GM18873 (cell line): Measurements from ENCODE around the gene ZBTB20.
"Not testable (repeated sequence)": the region's sequence is repeated elsewhere in the genome, so short reads cannot be mapped to it uniquely, and the experiment has no call there.

Experiments used
- ATAC-seq: cut with Tn5 transposase; IDR thresholded peaks from one replicate; pipeline ENCODE4 v1.9.1; 2021; ENCODE audit warnings: mild to moderate bottlenecking, moderate library complexity, moderate number of reproducible peaks; ENCODE audit not compliant: unreplicated experiment, low FRiP score

ZBTB20 gene

DNA sequence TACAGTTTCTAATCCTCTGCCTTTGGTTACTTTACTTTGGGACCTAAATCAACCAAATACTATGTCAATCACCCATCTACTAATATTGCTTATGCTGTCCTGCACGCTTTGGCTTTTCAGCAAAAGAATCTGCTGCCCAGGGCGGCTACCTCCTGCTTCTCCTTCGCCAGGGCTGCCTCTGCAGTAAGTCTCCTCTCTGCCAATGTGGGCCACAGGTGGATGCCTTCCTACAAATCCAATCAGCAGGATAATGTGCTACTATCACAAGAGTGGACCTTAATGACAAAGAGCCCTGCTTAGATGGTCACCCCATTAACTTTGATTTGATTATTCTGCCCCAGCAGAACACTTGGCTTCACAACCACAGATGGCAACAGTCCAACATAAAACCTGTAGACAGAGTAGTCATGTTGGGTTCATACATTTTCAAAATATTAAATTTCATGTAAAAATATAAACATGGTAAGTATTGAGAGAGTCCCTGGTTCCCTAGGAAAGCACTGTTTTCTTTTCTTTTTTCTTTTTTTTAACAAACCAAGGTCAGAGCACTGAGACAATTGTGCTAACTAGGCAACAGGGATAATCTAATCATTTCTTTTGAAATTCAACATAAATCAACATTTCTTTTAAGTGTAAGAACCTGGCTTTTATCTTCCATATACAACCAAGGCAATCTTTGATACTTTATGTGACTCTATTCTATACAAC lies 298.3 kb downstream of the ZBTB20 start:
- no peak for ATAC-seq

DNA sequence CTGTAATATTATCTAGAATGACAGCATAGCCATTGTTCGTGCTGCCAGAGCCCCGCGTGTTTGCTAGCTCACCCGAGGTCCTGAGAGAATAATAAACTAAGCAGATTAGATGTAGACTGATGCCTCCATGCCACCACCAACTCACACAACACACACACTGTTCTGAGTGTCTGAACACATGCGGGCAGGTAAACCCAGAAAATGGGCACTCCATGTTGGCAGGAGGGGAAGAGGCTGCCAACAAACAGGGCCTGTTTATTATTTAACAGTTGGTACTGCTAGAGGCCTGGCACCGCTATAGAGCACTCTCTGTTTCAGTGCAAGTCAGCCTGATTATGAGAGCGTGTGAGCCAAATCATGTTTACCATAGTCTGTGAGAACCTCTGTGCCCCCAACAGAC lies 299.0 kb downstream of the ZBTB20 start:
- no peak for ATAC-seq

DNA sequence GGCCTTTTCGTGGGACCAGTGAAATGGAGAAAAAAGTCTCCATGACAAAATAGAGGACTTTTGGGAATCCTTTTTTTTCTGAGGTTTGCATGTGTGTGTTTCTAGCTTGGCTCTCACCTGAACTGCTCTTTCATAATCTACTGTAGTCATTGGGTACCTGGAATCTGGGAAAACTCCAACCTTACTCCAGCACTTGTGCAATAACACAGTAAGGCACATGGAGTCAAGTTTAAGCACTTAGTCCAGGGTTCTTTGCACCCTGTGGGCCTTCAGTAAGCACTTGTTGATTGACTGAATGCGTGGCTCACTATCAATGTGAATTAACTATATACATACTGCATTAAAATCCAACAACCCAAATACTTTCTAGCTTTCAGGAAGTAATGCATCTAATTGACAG lies 299.5 kb downstream of the ZBTB20 start:
- ATAC-seq = no peak

- no peak for ATAC-seq
Observed at GRCh38 chr3:114846779-114847178, 300.3 kb downstream of the ZBTB20 start.

- no peak for ATAC-seq
Observed at GRCh38 chr3:114846252-114846651, 300.8 kb downstream of the ZBTB20 start.

GRCh38 chr3:114841515-114841914 lies 305.6 kb downstream of the ZBTB20 start:
- ATAC-seq = no peak

DNA sequence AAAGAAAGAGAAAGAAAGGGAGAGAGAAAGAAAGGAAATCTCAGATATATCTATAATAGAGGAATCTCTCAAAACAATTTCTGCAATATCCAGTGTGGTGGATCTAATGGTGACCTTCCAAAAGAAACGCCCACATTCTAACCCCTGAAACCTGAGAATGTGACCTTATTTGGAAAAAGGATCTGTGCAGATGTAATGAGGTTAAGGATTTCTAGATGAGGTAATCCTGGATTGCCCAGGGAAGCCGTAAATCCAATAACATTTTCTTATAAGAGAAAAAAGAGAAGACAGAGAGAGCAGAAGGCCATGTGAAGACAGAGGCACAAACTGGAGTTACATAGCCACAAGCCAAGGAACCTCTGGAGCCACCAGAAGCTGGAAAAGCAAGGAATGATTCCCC lies 307.6 kb downstream of the ZBTB20 start:
- no peak for ATAC-seq

DNA sequence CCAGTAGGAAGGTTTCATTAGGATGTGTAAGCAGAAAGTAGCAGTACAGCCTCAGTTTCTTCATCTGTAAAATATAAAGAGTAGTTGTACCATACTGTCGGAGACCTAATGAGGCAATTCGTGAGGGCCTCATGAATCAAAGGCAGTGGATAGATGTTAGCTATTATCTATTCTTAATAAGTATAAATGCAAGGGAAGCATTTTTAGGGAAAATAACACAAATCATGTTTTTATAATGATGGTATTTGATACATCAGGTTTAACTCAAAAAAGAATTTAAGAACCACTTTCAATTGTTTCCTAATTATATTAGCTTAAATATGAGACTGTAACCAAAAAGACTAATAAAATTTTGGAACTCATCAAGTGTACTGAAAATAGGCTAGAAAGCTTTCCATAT lies 309.1 kb downstream of the ZBTB20 start:
- ATAC-seq = no peak

GRCh38 chr3:114834175-114834940 lies 312.7 kb downstream of the ZBTB20 start:
- ATAC-seq = no peak

DNA sequence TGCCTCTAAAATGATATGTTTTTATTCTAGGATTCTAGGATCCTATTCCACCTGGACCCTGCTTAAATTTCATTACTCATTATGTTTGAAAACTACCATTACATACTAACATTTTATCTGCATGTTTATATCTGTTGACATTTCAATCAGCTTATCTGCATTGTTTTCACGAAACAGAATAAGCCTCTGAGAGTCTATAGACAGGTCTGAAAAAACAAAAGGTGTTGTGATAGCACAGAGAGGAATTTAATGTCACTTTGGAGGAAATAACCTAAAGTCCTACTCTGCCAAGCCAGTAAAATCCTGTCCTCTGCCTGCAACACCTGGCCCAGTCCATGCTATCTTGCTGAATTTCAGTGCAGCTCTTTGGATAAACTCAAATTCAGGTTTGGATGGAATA lies 315.2 kb downstream of the ZBTB20 start:
- ATAC-seq = no peak

DNA sequence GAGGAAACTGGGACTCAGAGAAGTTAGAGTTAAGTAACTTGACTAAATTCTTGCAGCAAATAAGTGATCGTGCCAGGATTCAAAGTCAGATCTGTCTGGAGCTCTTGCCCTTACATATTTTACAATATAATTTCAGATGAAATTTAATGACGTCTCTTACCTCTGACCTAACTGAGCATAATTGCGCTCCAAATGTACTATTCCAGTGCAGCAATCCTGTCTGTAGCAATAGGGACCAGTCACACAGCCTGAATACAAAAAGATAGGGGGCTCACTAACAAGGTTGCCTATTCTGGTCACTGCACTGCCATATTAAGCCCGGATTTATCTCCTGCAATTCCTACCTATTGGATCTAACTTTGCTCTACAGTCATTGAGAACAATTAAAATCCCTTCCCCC lies 316.4 kb downstream of the ZBTB20 start:
- no peak for ATAC-seq

DNA sequence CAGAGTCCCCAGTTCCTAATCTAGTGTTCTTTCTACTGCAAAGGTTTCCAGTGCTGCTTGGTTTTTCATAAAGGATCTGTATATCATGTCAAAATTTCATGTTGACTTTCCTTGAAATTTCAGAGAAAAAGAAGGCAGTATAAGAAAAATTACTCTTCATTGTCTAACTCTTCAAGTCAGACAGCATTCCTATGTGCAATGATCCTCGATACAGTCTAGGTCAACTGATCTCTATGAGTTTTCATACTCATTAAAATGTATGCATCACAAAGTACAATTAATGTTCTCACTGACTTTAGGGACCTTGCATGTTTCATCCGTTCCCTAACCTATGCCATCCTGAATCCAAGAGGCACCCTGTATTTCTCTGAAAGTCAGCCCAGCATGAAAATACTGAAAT lies 317.3 kb downstream of the ZBTB20 start:
- ATAC-seq = no peak

DNA sequence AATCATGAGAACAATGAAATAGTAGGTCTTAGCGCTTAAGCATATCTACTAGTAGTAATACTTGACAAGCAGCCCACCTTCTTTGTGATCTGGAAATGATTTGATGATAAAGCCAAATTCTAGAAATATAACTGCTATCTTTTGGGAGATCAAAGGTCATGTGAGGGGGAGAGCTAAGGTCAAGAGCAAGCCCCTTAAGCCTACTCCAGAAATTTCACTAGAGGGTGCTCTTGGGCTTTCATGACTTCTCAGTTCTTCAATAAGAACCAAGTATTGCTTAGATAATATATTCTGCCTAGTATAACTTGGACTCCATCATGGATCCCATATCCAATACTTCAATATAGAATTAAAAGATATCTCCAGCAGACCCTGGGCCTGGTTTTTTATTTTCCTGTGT lies 319.6 kb downstream of the ZBTB20 start:
- ATAC-seq = peak; percentile 74

DNA sequence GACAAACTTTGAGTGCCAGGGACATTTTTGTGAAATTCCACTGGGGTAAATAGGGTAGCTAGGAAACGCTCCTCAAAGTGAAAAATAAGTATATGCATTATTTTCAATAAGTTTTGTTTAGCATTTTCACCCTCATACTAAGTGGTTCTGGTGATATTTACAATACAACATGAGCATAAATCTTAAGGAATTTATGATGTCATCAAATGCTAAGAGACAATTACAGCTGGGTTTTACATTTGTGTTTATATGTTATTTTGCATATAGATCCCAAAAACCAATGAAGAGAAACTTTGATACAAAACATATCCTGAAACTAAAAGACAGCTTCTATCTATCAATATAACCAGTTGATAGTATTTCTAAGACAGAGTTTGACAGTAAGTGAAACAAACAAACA lies 323.1 kb downstream of the ZBTB20 start:
- no peak for ATAC-seq

DNA sequence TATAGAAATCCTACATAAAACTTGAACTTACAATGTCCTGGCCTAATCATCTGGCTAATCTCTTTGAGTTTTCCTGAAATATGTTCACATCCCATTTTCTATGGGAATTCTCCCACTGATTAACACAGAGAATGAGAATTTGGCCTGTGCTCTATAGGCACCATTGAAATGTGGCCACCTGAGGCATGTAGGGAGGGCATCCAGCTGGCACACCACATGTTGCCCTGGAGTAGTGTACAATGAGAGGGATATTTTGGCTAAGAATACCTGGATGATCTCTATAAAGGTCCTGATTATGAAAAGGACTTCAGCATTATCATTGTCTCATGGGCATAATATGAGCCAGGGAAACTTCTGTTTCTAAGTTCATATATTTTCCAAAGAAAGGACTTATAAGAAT lies 324.0 kb downstream of the ZBTB20 start:
- ATAC-seq = no peak

GRCh38 chr3:114816052-114816451 lies 331.0 kb downstream of the ZBTB20 start:
- ATAC-seq = no peak

GRCh38 chr3:114812541-114813238 lies 334.4 kb downstream of the ZBTB20 start:
- ATAC-seq = not testable (repeated sequence)

GRCh38 chr3:114809668-114810413 lies 337.2 kb downstream of the ZBTB20 start:
- peak; percentile 100 for ATAC-seq

DNA sequence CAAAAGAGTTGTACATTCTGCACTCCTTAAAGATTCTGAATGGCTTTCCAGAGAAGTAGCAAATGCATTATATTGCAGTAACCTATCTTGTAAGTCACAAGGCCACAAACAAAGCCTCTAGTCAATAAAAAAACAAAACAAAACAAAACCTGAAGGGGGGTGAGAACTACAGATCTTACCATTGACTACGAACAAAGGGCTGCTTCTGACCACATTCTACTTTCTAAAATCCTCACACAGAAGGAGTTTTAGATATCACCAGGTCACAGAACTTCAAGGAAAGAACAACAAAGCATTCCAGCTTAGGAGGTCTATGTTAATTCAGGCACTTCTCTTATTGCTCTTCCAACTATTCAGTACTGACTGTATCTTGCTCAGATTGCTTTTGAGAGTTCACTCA lies 343.0 kb downstream of the ZBTB20 start:
- ATAC-seq = no peak

GRCh38 chr3:114803042-114803695 lies 343.9 kb downstream of the ZBTB20 start:
- no peak for ATAC-seq
